GM12878 (cell line): Measurements from ENCODE around the gene IMMP2L. TPM values are rescaled to one million over a fixed set of nuclear protein-coding genes. Genes with fewer than 3 reads are reported as not detected.

Experiments used
- ATAC-seq: fragments of 200-7000 bp; cut with Tn5 transposase; 3 replicates; pipeline ENCODE4 v1.9.1; 2020; ENCODE audit warnings: mild to moderate bottlenecking, moderate library complexity
- BruUV-seq: library from RNA; stranded (reverse); fragments of 400-500 nt; replicated peaks from 2 replicates; lab custom pipeline; 2021; lab: Mats Ljungman, UMichigan
- CTCF ChIA-PET: fragments of 300-600 bp; sonication (Branson Sonifier 250); formaldehyde crosslinking; extraction: SDS; loops from one replicate; lab custom pipeline; 2021; ENCODE audit warnings: inconsistent platforms; lab: Yijun Ruan, JAX
- POLR2A ChIA-PET: fragments of 350-600 bp; formaldehyde crosslinking; extraction: SDS; loops from one replicate; lab custom pipeline; 2021; ENCODE audit warnings: inconsistent platforms; lab: Charles Lee
- RAD21 ChIA-PET: fragments of 300-600 bp; sonication (Branson Sonifier 250); formaldehyde crosslinking; loops from one replicate; lab custom pipeline; 2023; ENCODE audit warnings: antibody characterized with exemption; ENCODE audit not compliant: unreplicated experiment; lab: Charles Lee
- SMC1A ChIA-PET: fragments of 300-600 bp; sonication (Branson Sonifier 250); formaldehyde crosslinking; loops from one replicate; lab custom pipeline; 2023; ENCODE audit not compliant: unreplicated experiment, uncharacterized antibody; lab: Charles Lee
- DNase-seq: peaks from one replicate; pipeline ENCODE4 v3.0.0-alpha.2; 2011; ENCODE audit warnings: low read depth, low spot score
- FAIRE-seq: peaks from 3 replicates; lab custom pipeline; 2011; peaks lifted over from hg19 to GRCh38; lab: Jason Lieb, UNC
- H2AFZ ChIP-seq: 2 replicates; pipeline ENCODE4 v1.6.0; 2011; ENCODE audit warnings: low read depth, low read length, control low read depth; ENCODE audit not compliant: control insufficient read depth
- H3K27ac ChIP-seq: 2 replicates; pipeline ENCODE4 v1.5.1; 2011; ENCODE audit warnings: control low read depth; ENCODE audit not compliant: control insufficient read depth, insufficient read depth
- H3K27me3 ChIP-seq, 2 experiments: replicated peaks in 1 of 2; 2 replicates each; pipeline versions ENCODE4 v1.6.0 to v1.6.1; 2011; ENCODE audit warnings: low read length in 1 of 2; ENCODE audit not compliant: control insufficient read depth in 2 of 2, insufficient read depth in 2 of 2
- H3K36me3 ChIP-seq, 2 experiments: 2 replicates each; pipeline ENCODE4 v1.5.1; 2011; ENCODE audit warnings: low read length in 1 of 2; ENCODE audit not compliant: control insufficient read depth in 2 of 2, insufficient read depth in 2 of 2
- H3K4me1 ChIP-seq: 2 replicates; pipeline ENCODE4 v1.6.1; 2011; ENCODE audit warnings: mild to moderate bottlenecking, low read length, moderate library complexity, mixed read lengths; ENCODE audit not compliant: control insufficient read depth, insufficient read depth
- H3K4me2 ChIP-seq: 2 replicates; pipeline ENCODE4 v1.6.0; 2011; ENCODE audit warnings: control low read depth; ENCODE audit not compliant: control insufficient read depth, insufficient read depth
- H3K4me3 ChIP-seq: fragments of 200-600 bp; sonication (generic); 2 replicates; pipeline ENCODE4 v1.5.1; 2016
- H3K79me2 ChIP-seq: 2 replicates; pipeline ENCODE4 v1.6.0; 2011; ENCODE audit warnings: low read length; ENCODE audit not compliant: control insufficient read depth, insufficient read depth
- H3K9ac ChIP-seq: 2 replicates; pipeline ENCODE4 v1.8.0; 2011; ENCODE audit warnings: low read length, control low read depth, mixed read lengths; ENCODE audit not compliant: control insufficient read depth, insufficient read depth
- H3K9me3 ChIP-seq: replicated peaks from 3 replicates; pipeline ENCODE4 v1.5.1; 2011; ENCODE audit warnings: mild to moderate bottlenecking, low read length; ENCODE audit not compliant: control insufficient read depth, insufficient read depth
- H4K20me1 ChIP-seq: 2 replicates; pipeline ENCODE4 v1.6.0; 2011; ENCODE audit not compliant: control insufficient read depth, insufficient read depth
- ATF7 ChIP-seq: fragments of 450-650 bp; IDR thresholded peaks from 2 replicates; pipeline ENCODE4 v1.6.1; 2016; ENCODE audit warnings: low read depth, mild to moderate bottlenecking
- BCL11A ChIP-seq: IDR thresholded peaks from 2 replicates; pipeline ENCODE4 v1.6.1; 2011; ENCODE audit warnings: low read depth, low read length
- CHD1 ChIP-seq: IDR thresholded peaks from 2 replicates; pipeline ENCODE4 v1.6.1; 2012; ENCODE audit warnings: low read depth, low read length, improper control_type of control experiment
- CREM ChIP-seq: IDR thresholded peaks from 2 replicates; pipeline ENCODE4 v1.6.1; 2014; ENCODE audit warnings: antibody characterized with exemption, low read depth
- EP300 ChIP-seq, 2 experiments: fragments of 150-350 bp in 1 of 2; IDR thresholded peaks; 2 replicates each; pipeline ENCODE4 v1.6.1; 2011 to 2012; ENCODE audit warnings: low read depth in 2 of 2, low read length in 2 of 2, borderline replicate concordance in 1 of 2, improper control_type of control experiment in 1 of 2, inconsistent platforms in 1 of 2; ENCODE audit not compliant: control insufficient read depth in 1 of 2
- FOXK2 ChIP-seq: fragments of 450-650 bp; IDR thresholded peaks from 2 replicates; pipeline ENCODE4 v1.6.1; 2017; ENCODE audit warnings: mild to moderate bottlenecking, moderate library complexity
- HDAC2 ChIP-seq: fragments of 200-600 bp; sonication (generic); IDR thresholded peaks from 2 replicates; pipeline ENCODE4 v1.6.1; 2017
- MXI1 ChIP-seq: fragments of 150-350 bp; IDR thresholded peaks from 2 replicates; pipeline ENCODE4 v1.6.1; 2011; ENCODE audit warnings: low read depth, mild to moderate bottlenecking, inconsistent platforms, low read length, improper control_type of control experiment
- NFYB ChIP-seq: IDR thresholded peaks from 2 replicates; pipeline ENCODE4 v1.6.1; 2011; ENCODE audit warnings: low read depth, mild to moderate bottlenecking, low read length, improper control_type of control experiment, moderate library complexity; ENCODE audit not compliant: insufficient read depth
- NR2F1 ChIP-seq: fragments of 450-650 bp; conservative IDR thresholded peaks from 2 replicates; pipeline ENCODE4 v1.6.1; 2017; ENCODE audit warnings: mild to moderate bottlenecking
- PML ChIP-seq: IDR thresholded peaks from 2 replicates; pipeline ENCODE4 v1.6.1; 2012; ENCODE audit warnings: low read length, inconsistent platforms
- RCOR1 ChIP-seq: conservative IDR thresholded peaks from 2 replicates; pipeline ENCODE4 v1.6.1; 2012; ENCODE audit warnings: low read depth, low read length, improper control_type of control experiment
- RELA ChIP-seq: fragments of 450-650 bp; IDR thresholded peaks from 2 replicates; pipeline ENCODE4 v1.8.0; 2014; ENCODE audit warnings: borderline replicate concordance; ENCODE audit not compliant: partially characterized antibody
- REST ChIP-seq: IDR thresholded peaks from 2 replicates; pipeline ENCODE4 v1.6.1; 2012; ENCODE audit warnings: mild to moderate bottlenecking, low read depth, low read length
- YY1 ChIP-seq: IDR thresholded peaks from 2 replicates; pipeline ENCODE4 v1.6.1; 2011; ENCODE audit warnings: low read depth, mild to moderate bottlenecking, low read length
- ZNF622 ChIP-seq: fragments of 450-650 bp; IDR thresholded peaks from 2 replicates; pipeline ENCODE4 v1.6.1; 2017; ENCODE audit warnings: mild to moderate bottlenecking, inconsistent platforms
- ZNF687 ChIP-seq: fragments of 450-650 bp; IDR thresholded peaks from 2 replicates; pipeline ENCODE4 v1.6.1; 2017; ENCODE audit warnings: mild to moderate bottlenecking, moderate library complexity
- ZSCAN29 ChIP-seq: fragments of 450-650 bp; IDR thresholded peaks from 2 replicates; pipeline ENCODE4 v1.6.1; 2017; ENCODE audit warnings: mild to moderate bottlenecking, moderate library complexity
- WGBS: methylation state at CpG from one replicate; pipeline ENCODE4 v1.1.6; 2016; ENCODE audit warnings: low lambda C conversion rate; ENCODE audit not compliant: insufficient replicate concordance, insufficient coverage; ENCODE audit errors: missing lambda C conversion rate; 5-methylcytosine and 5-hydroxymethylcytosine counted together
- in situ Hi-C: fragments of 300-500 bp; cut with MboI; formaldehyde crosslinking; loops from 9 replicates; pipeline ENCODE4 v1.14.3; 2018; ENCODE audit warnings: mixed read lengths
- intact Hi-C: fragments of 100-400 bp; cut with micrococcal nuclease; formaldehyde crosslinking; loops from one replicate; pipeline ENCODE4 v1.14.2; 2022; ENCODE audit not compliant: unreplicated experiment
- polyA plus RNA-seq, 11 experiments: library from polyadenylated mRNA; depleted of rRNA in 4 of 11; unstranded in 6 of 11; stranded (reverse) in 5 of 11; fragments of >200 nt; fragmentation: Nextera tagmentation in 4 of 11; fragmentation: Illumina TruSeq in 1 of 11; extraction: Ambion mirVana in 4 of 11; extraction: Trizol in 1 of 11; gene quantifications; 1 replicate in 1 of 11; 2 replicates in 10 of 11; pipeline versions ENCODE4 v1.2.1 to v1.2.3, GENCODE V29; 2011 to 2016; ENCODE audit warnings: inconsistent platforms in 2 of 11, missing spikeins in 2 of 11, low read depth in 1 of 11
- total RNA-seq, 4 experiments: library from RNA; depleted of rRNA in 3 of 4; stranded (reverse); fragments of >200 nt in 3 of 4; fragmentation: Illumina TruSeq in 1 of 4; extraction: Trizol in 1 of 4; gene quantifications; 2 replicates each; pipeline versions ENCODE4 v1.2.1 to v1.2.3, GENCODE V29; 2013 to 2021
- TF ChIP-seq, protein P1 (sequence below): IDR thresholded peaks from 2 replicates; pipeline ENCODE4 v1.6.1; 2012; ENCODE audit warnings: low read length, inconsistent platforms

Gene IMMP2L
- total and polyA plus RNA-seq, 10 of the 15 experiments (the other 5 are each of a cell fraction or from before 2014, with no cell fraction given), result 12.6 to 46.3 (median 19.6) TPM

DNA sequence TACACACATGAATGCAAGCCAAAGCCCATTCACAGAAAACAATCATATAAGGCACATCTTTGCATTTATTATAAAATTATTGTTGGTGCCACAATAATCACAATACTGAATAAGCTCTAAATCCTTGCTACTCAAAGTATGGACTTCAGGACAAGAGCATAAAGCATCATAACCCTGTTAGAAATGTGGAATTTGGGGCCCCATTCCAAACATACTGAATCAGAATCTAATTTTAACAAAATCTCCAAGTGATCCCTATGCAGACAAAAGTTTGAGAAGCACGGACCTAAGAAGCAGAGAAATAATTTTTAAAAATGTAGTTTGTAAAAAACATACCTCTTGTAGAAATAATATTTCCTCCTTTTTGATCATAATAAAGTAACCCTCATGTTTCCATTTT lies 199.2 kb downstream of the IMMP2L start:
- no peak overlapping the region for H3K4me2 ChIP-seq
- intact Hi-C loops, result no loop called here
- no peak for TF ChIP-seq CHD1
- TF ChIP-seq HDAC2, result no peak
- TF ChIP-seq BCL11A, result no peak
- no peak for TF ChIP-seq PML
- no peak for TF ChIP-seq ATF7
- no peak for TF ChIP-seq RELA
- no peak for TF ChIP-seq CREM
- TF ChIP-seq MXI1, result no peak
- TF ChIP-seq ZSCAN29, result no peak
- no peak for TF ChIP-seq EP300 (IDR thresholded peaks at IDR 0.05; ENCODE audit: borderline replicate concordance in 1 of 2, control insufficient read depth in 1 of 2, low read depth in 2 of 2, low read length in 2 of 2)
- no peak for TF ChIP-seq REST
- TF ChIP-seq RCOR1, result no peak
- TF ChIP-seq YY1, result no peak
- TF ChIP-seq ZNF622, result no peak
- TF ChIP-seq NFYB, result no peak
- TF ChIP-seq, protein P1, sequence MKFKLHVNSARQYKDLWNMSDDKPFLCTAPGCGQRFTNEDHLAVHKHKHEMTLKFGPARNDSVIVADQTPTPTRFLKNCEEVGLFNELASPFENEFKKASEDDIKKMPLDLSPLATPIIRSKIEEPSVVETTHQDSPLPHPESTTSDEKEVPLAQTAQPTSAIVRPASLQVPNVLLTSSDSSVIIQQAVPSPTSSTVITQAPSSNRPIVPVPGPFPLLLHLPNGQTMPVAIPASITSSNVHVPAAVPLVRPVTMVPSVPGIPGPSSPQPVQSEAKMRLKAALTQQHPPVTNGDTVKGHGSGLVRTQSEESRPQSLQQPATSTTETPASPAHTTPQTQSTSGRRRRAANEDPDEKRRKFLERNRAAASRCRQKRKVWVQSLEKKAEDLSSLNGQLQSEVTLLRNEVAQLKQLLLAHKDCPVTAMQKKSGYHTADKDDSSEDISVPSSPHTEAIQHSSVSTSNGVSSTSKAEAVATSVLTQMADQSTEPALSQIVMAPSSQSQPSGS, result no peak
- TF ChIP-seq ZNF687, result no peak
- TF ChIP-seq FOXK2, result no peak
- TF ChIP-seq NR2F1, result no peak

More for the DNA sequence above, 199.2 kb downstream of the IMMP2L start:
- H3K27ac ChIP-seq, result no peak overlapping the region
- H3K9me3 ChIP-seq, result no peaks in the 10 kb centered on the region
- ATAC-seq, result no peak
- ChIA-PET CTCF (interaction anchor here (0.6 to 1.5 kb wide), 2 partner anchors 42 to 47 kb away, joined by 3 read pairs; no protein-coding TSS in a partner anchor), SMC1A (interaction anchor here (0.9 to 1.6 kb wide), 2 partner anchors 13 to 15 kb away, joined by 3 to 7 read pairs; no protein-coding TSS in a partner anchor), POLR2A (no interaction called here), RAD21 (no interaction called here)
- in situ Hi-C loops, result no loop called here
- H3K27me3 ChIP-seq, result no peaks in the 10 kb centered on the region
- no peak overlapping the region for H2AFZ ChIP-seq
- WGBS, result 77% methylated on average over 1 of the region's 1 CpG
- no peaks in the 10 kb centered on the region for H3K4me1 ChIP-seq
- BruUV-seq, result no TSS peak
- no peaks in the 10 kb centered on the region for H3K79me2 ChIP-seq
- H3K4me3 ChIP-seq, result no peak overlapping the region
- no peak overlapping the region for H3K9ac ChIP-seq
- DNase-seq, result no peak
- no peaks in the 10 kb centered on the region for H3K36me3 ChIP-seq
- FAIRE-seq, result no peak
- H4K20me1 ChIP-seq, result no peaks in the 10 kb centered on the region
